ENCODE results near the gene EHD3. TPM values are rescaled to one million over a fixed set of nuclear protein-coding genes. Genes with fewer than 3 reads are reported as not detected.

The EHD3 gene
- total and polyA plus RNA-seq, 2 of the 4 experiments (the other 2 are of a cell fraction): 29.1 to 39.8 TPM

GRCh38 chr2:31226266-31226665 lies 7.7 kb upstream of the EHD3 start:
- Histone ChIP-seq H3K14ac (replicated peaks; ENCODE audit: low read depth, low read length) (no peak overlapping the region), H4K5ac (ENCODE audit: low read depth, low read length) (no peak overlapping the region), H3K9ac (ENCODE audit: low read depth, low read length) (no peak overlapping the region), H3K27ac (ENCODE audit: insufficient read depth, low read length) (no peak overlapping the region), H3K18ac (ENCODE audit: low read depth, low read length) (no peak overlapping the region), H3K9me3 (ENCODE audit: control insufficient read depth, insufficient read depth, low read length) (no peaks in the 10 kb centered on the region), H3K23ac (ENCODE audit: low read depth, low read length) (no peak overlapping the region), H2BK20ac (ENCODE audit: low read depth, low read length) (no peak overlapping the region), H3K4me1 (ENCODE audit: control insufficient read depth, insufficient read depth, low read length) (peaks cover 2% of the 10 kb centered on the region), H2AK9ac (replicated peaks; ENCODE audit: low read depth, low read length, poor library complexity) (no peak overlapping the region), H3K56ac (ENCODE audit: extremely low read depth, insufficient read depth, low read length) (no peak overlapping the region), H3K27me3 (ENCODE audit: control insufficient read depth, insufficient read depth, low read length) (peaks cover 30% of the 10 kb centered on the region), H3K4ac (ENCODE audit: low read depth, low read length) (no peak overlapping the region), H4K20me1 (ENCODE audit: insufficient read depth, low read length) (no peaks in the 10 kb centered on the region), H3K9me1 (ENCODE audit: insufficient read depth, low read length) (no peaks in the 10 kb centered on the region), H2AK5ac (ENCODE audit: low read depth, low read length) (no peak overlapping the region), H2BK120ac (ENCODE audit: low read depth, low read length) (no peak overlapping the region), H2BK15ac (ENCODE audit: low read depth, low read length) (no peak overlapping the region), H3K4me3 (ENCODE audit: insufficient read depth, low read depth, low read length) (no peak overlapping the region), H4K8ac (ENCODE audit: low read depth in 2 of 2, low read length in 2 of 2) (no peak overlapping the region), H2AFZ (replicated peaks; ENCODE audit: low read length, poor library complexity) (no peak overlapping the region), H3K36me3 (ENCODE audit: control insufficient read depth, insufficient read depth, low read length) (no peaks in the 10 kb centered on the region), H2BK5ac (ENCODE audit: low read depth, low read length, poor library complexity, severe bottlenecking) (no peak overlapping the region), H4K91ac (ENCODE audit: insufficient read depth, low read depth, low read length) (no peak overlapping the region), H3K79me1 (ENCODE audit: low read depth in 1 of 2, low read length in 2 of 2) (no peaks in the 10 kb centered on the region), H3K4me2 (ENCODE audit: low read depth, low read length) (no peak overlapping the region)
- POLR2A ChIA-PET (ENCODE audit: unreplicated experiment): no interaction called here
- no CpG with 5 or more reads among the region's 2 CpGs for WGBS, 2 experiments (ENCODE audit: extremely low coverage in 2 of 2, insufficient read length in 1 of 2)
- ATAC-seq (ENCODE audit: low read depth) (no peak), DNase-seq (no peak)
- TF ChIP-seq SMC3 (IDR thresholded peaks at IDR 0.05; ENCODE audit: low read depth, low read length) (no peak), RAD21 (IDR thresholded peaks at IDR 0.05; ENCODE audit: low read length) (no peak)
- BruUV-seq (replicated peaks): no TSS peak
- CTCF ChIA-PET: no interaction called here
- dilution Hi-C loops (cut with HindIII; ENCODE audit: low sequenced_read_pairs, unreplicated experiment): no loop called here
- in situ Hi-C loops (cut with MboI; ENCODE audit: low sequenced_read_pairs): no loop called here
- intact Hi-C loops (cut with micrococcal nuclease): no loop called here
